Nephron progenitor cell (in vitro differentiated cells): Measurements from ENCODE around the gene NYNRIN.

Experiments
- DNase-seq: peaks from one replicate; pipeline ENCODE4 v3.0.0; 2021
- H3K27ac Mint-ChIP-seq: 2 replicates; pipeline ENCODE4 v1.8.0; 2021; ENCODE audit warnings: mild to moderate bottlenecking, moderate library complexity, mixed read lengths
- H3K27me3 Mint-ChIP-seq: 2 replicates; pipeline ENCODE4 v1.8.0; 2021; ENCODE audit warnings: mild to moderate bottlenecking, low read depth, mixed read lengths; ENCODE audit not compliant: poor library complexity
- H3K36me3 Mint-ChIP-seq: 2 replicates; pipeline ENCODE4 v1.8.0; 2021; ENCODE audit warnings: low read depth, mixed read lengths
- H3K4me1 Mint-ChIP-seq: 2 replicates; pipeline ENCODE4 v1.8.0; 2021; ENCODE audit warnings: mixed read lengths
- H3K4me3 Mint-ChIP-seq: 2 replicates; pipeline ENCODE4 v1.8.0; 2021; ENCODE audit warnings: mild to moderate bottlenecking, moderate library complexity, mixed read lengths
- H3K9me3 Mint-ChIP-seq: 2 replicates; pipeline ENCODE4 v1.8.0; 2021; ENCODE audit warnings: mild to moderate bottlenecking, moderate library complexity, mixed read lengths
- TF ChIP-seq, protein P1 (sequence below): fragments of 200-600 bp; sonication (generic); IDR thresholded peaks from 2 replicates; pipeline ENCODE4 v1.5.0; 2021; ENCODE audit warnings: antibody characterized with exemption

Gene NYNRIN

GRCh38 chr14:24465805-24466204 lies 67.0 kb downstream of the NYNRIN start:
- Mint-ChIP-seq H3K27me3 (peaks cover 2% of the 10 kb centered on the region), H3K4me3 (no peak overlapping the region), H3K36me3 (peaks cover 18% of the 10 kb centered on the region), H3K27ac (no peak overlapping the region), H3K4me1 (no peaks in the 10 kb centered on the region), H3K9me3 (peaks cover 10% of the 10 kb centered on the region)
- TF ChIP-seq, protein P1, sequence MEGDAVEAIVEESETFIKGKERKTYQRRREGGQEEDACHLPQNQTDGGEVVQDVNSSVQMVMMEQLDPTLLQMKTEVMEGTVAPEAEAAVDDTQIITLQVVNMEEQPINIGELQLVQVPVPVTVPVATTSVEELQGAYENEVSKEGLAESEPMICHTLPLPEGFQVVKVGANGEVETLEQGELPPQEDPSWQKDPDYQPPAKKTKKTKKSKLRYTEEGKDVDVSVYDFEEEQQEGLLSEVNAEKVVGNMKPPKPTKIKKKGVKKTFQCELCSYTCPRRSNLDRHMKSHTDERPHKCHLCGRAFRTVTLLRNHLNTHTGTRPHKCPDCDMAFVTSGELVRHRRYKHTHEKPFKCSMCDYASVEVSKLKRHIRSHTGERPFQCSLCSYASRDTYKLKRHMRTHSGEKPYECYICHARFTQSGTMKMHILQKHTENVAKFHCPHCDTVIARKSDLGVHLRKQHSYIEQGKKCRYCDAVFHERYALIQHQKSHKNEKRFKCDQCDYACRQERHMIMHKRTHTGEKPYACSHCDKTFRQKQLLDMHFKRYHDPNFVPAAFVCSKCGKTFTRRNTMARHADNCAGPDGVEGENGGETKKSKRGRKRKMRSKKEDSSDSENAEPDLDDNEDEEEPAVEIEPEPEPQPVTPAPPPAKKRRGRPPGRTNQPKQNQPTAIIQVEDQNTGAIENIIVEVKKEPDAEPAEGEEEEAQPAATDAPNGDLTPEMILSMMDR: no peak
- no peak for DNase-seq
